Activated CD4-positive, alpha-beta memory T cell treated with anti-CD3 and anti-CD28 coated beads for 36 hours (primary cell): Measurements from ENCODE around the gene SLC7A7. TPM values are rescaled to one million over a fixed set of nuclear protein-coding genes. Genes with fewer than 3 reads are reported as not detected.
"Not testable (repeated sequence)": the region's sequence is repeated elsewhere in the genome, so short reads cannot be mapped to it uniquely, and the experiment has no call there.

Source experiments
- CTCF ChIA-PET: fragments of 350-600 bp; sonication (Branson Sonifier 250); formaldehyde crosslinking; loops from one replicate; lab custom pipeline; 2021; ENCODE audit warnings: antibody characterized with exemption, inconsistent platforms; lab: Charles Lee
- POLR2A ChIA-PET: fragments of 350-600 bp; sonication (Branson Sonifier 250); formaldehyde crosslinking; loops from one replicate; lab custom pipeline; 2021; ENCODE audit warnings: antibody characterized with exemption; lab: Charles Lee
- DNase-seq: peaks from one replicate; pipeline ENCODE4 v3.0.0-alpha.2; 2020
- H3K27ac Mint-ChIP-seq: one replicate; pipeline ENCODE4 v1.8.0; 2021; ENCODE audit warnings: mixed read lengths
- H3K27me3 Mint-ChIP-seq: one replicate; pipeline ENCODE4 v1.8.0; 2021; ENCODE audit warnings: mixed read lengths
- H3K36me3 Mint-ChIP-seq: one replicate; pipeline ENCODE4 v1.8.0; 2021; ENCODE audit warnings: mixed read lengths
- H3K4me1 Mint-ChIP-seq: one replicate; pipeline ENCODE4 v1.8.0; 2021; ENCODE audit warnings: low read depth, mixed read lengths
- H3K4me3 Mint-ChIP-seq: one replicate; pipeline ENCODE4 v1.8.0; 2021; ENCODE audit warnings: mild to moderate bottlenecking, mixed read lengths
- H3K9me3 Mint-ChIP-seq: one replicate; pipeline ENCODE4 v1.8.0; 2021; ENCODE audit warnings: mixed read lengths
- intact Hi-C: fragments of 100-400 bp; cut with micrococcal nuclease; formaldehyde crosslinking; loops from one replicate; pipeline ENCODE4 v1.15.1; 2023
- total RNA-seq, 2 experiments: library from RNA; stranded (reverse); gene quantifications; one replicate each; pipeline ENCODE4 v1.2.3, GENCODE V29; 2021

Gene SLC7A7
- total RNA-seq, 2 experiments from 2014 or later: 0.10 to 0.34 TPM

DNA sequence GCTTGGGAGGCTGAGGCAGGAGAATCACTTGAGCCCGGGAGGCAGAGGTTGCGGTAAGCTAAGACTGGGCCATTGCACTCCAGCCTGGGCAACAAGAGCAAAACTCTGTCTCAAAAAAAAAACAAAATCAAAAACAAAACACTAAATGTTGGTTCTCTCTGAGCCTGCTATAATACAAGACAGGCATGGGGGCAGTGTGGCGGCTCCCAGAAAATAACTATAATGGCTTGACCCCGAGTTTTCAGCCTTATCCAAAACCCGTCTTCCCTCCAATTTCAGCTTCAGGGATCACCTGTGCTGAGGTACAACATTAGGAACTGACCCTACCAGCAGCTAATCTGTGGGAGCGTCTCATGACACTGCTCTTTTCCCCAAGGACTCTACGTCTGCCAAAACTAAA lies 862 bp downstream of the SLC7A7 start:
- no peaks in the 10 kb centered on the region for H3K9me3 Mint-ChIP-seq
- no peaks in the 10 kb centered on the region for H3K36me3 Mint-ChIP-seq
- POLR2A ChIA-PET: no interaction called here
- CTCF ChIA-PET: interaction anchor here (0.7 to 1.5 kb wide), 3 partner anchors 39 to 244 kb away, joined by 3 to 5 read pairs (median 4); no protein-coding TSS in a partner anchor
- intact Hi-C loops: no loop called here
- no peak overlapping the region for H3K4me3 Mint-ChIP-seq
- no peak overlapping the region for H3K27ac Mint-ChIP-seq
- H3K27me3 Mint-ChIP-seq: peaks cover 4% of the 10 kb centered on the region
- peaks cover 14% of the 10 kb centered on the region for H3K4me1 Mint-ChIP-seq
- no peak for DNase-seq

DNA sequence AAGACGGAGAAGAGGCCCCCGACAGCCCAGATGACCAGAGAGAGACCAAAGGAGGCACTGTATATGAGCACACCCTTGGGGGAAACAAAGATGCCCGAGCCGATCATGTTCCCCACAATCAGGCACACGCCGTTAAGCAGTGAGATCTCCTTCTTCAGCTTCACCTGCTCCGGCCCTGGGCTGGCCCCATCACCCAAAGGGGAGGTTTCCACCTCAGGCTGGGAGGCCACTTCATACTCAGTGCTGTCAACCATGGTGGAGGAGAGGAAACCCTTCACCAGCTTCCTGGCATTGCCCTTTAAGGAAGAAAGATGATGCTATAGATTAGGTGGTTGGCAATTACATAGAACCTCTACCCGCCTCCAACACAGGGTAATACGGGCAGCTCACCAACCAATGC lies 2.1 kb downstream of the SLC7A7 start:
- Mint-ChIP-seq H3K9me3 (no peaks in the 10 kb centered on the region), H3K36me3 (no peaks in the 10 kb centered on the region), H3K27ac (no peak overlapping the region), H3K4me3 (no peak overlapping the region), H3K4me1 (peaks cover 8% of the 10 kb centered on the region), H3K27me3 (no peaks in the 10 kb centered on the region)
- intact Hi-C loops: no loop called here
- no peak for DNase-seq
- POLR2A ChIA-PET: no interaction called here
- CTCF ChIA-PET: interaction anchor here (1.4 kb wide), 1 partner anchor 243 kb away, joined by 4 read pairs; no protein-coding TSS in a partner anchor

DNA sequence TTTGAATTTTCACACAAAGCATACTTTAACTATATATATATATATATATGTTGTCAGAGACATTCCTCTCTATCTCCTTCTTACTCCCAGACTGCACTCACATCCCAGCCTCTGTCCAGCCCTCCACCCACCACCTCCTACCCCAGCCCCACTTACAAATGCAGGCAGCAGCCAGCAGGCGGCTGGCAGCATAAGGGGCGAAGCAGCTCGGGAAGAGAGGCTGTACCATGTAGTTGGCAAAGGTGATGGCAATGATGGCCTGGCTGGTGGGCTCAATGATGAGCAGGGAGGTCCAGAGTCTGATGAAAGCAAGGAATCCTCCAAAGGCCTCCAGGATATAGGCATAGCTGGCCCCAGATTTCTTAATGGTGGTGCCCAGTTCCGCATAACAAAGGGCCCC lies 2.5 kb downstream of the SLC7A7 start:
- Mint-ChIP-seq H3K27me3 (no peaks in the 10 kb centered on the region), H3K27ac (no peak overlapping the region), H3K4me1 (peaks cover 8% of the 10 kb centered on the region), H3K9me3 (no peaks in the 10 kb centered on the region), H3K4me3 (no peak overlapping the region), H3K36me3 (no peaks in the 10 kb centered on the region)
- intact Hi-C loops: no loop called here
- ChIA-PET POLR2A (no interaction called here), CTCF (interaction anchor here (1.4 kb wide), 1 partner anchor 242 kb away, joined by 4 read pairs; no protein-coding TSS in a partner anchor)
- no peak for DNase-seq

DNA sequence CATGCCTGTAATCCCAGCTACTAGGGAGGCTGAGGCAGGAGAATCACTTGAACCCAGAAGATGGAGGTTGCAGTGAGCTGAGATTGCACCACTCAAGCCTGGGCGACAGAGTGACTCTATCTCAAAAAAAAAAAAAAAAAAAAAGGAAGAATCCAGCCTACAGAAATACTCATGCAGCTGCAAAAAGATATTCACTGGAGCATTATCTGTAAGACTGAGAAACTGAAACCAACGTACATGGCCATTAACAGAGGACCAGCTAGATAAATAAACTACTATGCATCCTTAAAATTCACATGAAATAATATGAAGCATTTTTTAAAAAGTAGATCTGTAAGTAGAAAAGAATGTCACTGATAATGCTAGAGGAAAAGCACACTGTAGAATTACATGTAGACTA lies 3.5 kb downstream of the SLC7A7 start:
- ChIA-PET POLR2A (no interaction called here), CTCF (interaction anchor here (0.7 to 1.0 kb wide), 3 partner anchors 11 to 589 kb away, joined by 4 to 5 read pairs (median 4); no protein-coding TSS in a partner anchor)
- H3K27ac Mint-ChIP-seq: no peak overlapping the region
- DNase-seq: no peak
- H3K4me1 Mint-ChIP-seq: peaks cover 8% of the 10 kb centered on the region
- no peaks in the 10 kb centered on the region for H3K27me3 Mint-ChIP-seq
- no peak overlapping the region for H3K4me3 Mint-ChIP-seq
- intact Hi-C loops: no loop called here
- H3K9me3 Mint-ChIP-seq: no peaks in the 10 kb centered on the region
- H3K36me3 Mint-ChIP-seq: no peaks in the 10 kb centered on the region

DNA sequence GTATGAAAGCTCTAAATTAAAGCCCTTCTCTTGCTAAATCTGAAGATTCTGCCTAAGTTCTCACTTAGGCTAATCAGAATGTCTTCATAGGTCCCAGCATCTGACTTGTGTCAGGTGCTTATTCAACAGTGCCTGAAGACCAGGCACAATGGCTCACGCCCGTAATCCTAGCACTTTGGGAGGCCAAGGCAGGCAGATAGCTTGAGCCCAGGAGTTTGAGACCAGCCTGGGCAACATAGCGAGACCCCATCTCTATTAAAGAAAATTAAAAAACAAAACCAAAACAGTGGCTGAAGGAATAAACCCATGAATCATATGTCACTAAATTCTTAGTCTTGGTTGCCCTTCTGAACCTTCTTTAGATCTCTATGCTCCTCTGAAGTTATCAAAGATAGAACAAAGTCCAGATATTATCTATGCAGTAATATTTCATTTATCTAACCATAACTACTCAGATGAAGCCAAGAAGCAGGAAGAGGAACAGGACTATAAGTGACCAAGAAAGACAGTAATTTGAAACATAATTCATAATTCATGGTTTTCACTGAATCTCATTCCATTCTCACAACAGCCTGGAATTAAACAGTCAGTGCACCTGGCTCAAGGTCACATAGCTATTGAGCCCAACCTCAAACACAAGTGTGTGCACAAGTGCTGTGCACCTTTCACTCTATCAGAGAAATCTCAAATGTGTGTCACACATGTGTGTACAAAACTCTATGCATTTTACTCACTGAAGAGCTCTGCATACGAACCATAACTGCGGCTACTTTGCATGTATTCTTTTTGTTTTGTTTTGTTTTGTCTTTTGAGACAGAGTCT lies 6.6 kb downstream of the SLC7A7 start:
- ChIA-PET POLR2A (no interaction called here), CTCF (interaction anchor here (1.2 to 1.6 kb wide), 2 partner anchors 11 to 238 kb away, joined by 4 read pairs; no protein-coding TSS in a partner anchor)
- intact Hi-C loops: no loop called here
- no peak for DNase-seq
- H3K9me3 Mint-ChIP-seq: no peaks in the 10 kb centered on the region
- H3K27ac Mint-ChIP-seq: no peak overlapping the region
- no peak overlapping the region for H3K4me3 Mint-ChIP-seq
- peaks cover 6% of the 10 kb centered on the region for H3K27me3 Mint-ChIP-seq
- no peaks in the 10 kb centered on the region for H3K36me3 Mint-ChIP-seq
- peaks cover 3% of the 10 kb centered on the region for H3K4me1 Mint-ChIP-seq

DNA sequence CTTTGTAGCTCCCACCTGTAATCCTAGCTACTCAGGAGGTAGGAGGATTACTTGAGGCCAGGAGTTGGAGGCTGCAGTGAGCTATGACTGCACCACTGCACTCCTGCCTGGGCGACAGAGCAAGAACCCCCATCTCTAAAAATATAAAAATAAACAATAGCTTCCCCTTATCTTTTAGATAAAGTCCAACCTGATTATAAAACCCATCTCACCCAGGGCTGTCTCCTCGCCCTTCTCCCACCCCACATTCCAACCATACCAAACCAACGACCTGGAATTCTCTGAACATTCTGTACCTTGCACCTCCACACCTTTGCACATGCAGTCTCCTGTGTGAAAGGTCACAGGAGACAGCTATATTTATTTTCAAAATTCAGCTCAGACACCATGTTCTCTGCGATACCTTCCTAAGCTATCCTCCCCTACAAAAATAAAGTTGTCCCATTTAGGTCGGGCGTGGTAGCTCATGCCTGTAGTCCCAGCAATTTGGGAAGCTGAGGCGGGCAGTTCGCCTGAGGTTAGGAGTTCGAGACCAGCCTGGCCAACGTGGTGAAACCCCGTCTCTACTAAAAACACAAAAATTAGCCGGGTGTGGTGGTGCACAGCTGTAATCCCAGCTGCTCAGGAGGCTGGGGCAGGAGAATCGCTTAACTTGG lies 7.7 kb downstream of the SLC7A7 start:
- H3K27ac Mint-ChIP-seq: no peak overlapping the region
- H3K9me3 Mint-ChIP-seq: no peaks in the 10 kb centered on the region
- ChIA-PET POLR2A (interaction anchor here (0.6 kb wide), 1 partner anchor 86 kb away, joined by 3 read pairs; no protein-coding TSS in a partner anchor), CTCF (no interaction called here)
- intact Hi-C loops: no loop called here
- H3K36me3 Mint-ChIP-seq: no peaks in the 10 kb centered on the region
- no peak for DNase-seq
- peaks cover 8% of the 10 kb centered on the region for H3K27me3 Mint-ChIP-seq
- H3K4me3 Mint-ChIP-seq: no peak overlapping the region
- peaks cover 3% of the 10 kb centered on the region for H3K4me1 Mint-ChIP-seq

DNA sequence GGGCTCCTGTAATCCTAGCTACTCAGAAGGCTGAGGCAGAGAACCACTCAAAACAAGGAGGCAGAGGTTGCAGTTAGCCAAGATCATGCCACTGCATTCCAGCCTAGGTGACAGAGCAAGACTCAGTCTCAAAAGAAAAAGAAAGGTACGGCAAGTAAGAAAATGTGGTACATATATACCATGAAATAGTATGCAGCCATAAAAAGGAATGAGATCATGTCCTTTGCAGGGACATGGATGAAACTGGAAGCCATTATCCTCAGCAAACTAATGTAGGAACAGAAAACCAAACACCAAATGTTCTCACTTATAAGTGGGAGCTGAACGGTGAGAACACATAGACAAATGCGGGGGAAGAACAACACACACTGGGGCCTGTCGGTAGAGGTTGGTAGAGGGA lies 10.0 kb downstream of the SLC7A7 start:
- H3K4me3 Mint-ChIP-seq, H3K27ac Mint-ChIP-seq, H3K9me3 Mint-ChIP-seq, POLR2A ChIA-PET, H3K4me1 Mint-ChIP-seq, DNase-seq, H3K36me3 Mint-ChIP-seq, intact Hi-C loops: not testable (repeated sequence)
- CTCF ChIA-PET: interaction anchor here (0.6 to 1.4 kb wide), 2 partner anchors 18 to 489 kb away, joined by 3 to 5 read pairs; no protein-coding TSS in a partner anchor
- H3K27me3 Mint-ChIP-seq: peaks cover 17% of the 10 kb centered on the region

DNA sequence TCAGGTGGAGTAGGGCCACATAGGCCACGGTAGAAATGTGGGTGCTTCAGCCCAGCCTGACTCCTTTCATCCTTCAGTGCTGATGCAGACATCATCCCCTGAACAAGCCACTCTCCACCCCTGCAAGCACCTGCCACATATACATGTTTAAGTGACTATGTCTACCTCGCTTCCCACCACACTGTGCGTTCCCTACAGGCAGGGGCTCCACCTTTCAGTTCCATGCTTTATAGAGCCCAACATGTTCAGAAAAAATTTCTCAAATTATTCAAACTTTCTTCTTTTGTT lies 11.6 kb downstream of the SLC7A7 start:
- no peaks in the 10 kb centered on the region for H3K9me3 Mint-ChIP-seq
- no peak overlapping the region for H3K4me3 Mint-ChIP-seq
- ChIA-PET CTCF (interaction anchor here (0.6 to 0.9 kb wide), 2 partner anchors 10 to 883 kb away, joined by 3 to 5 read pairs; no protein-coding TSS in a partner anchor), POLR2A (no interaction called here)
- DNase-seq: no peak
- peaks cover 28% of the 10 kb centered on the region for H3K27me3 Mint-ChIP-seq
- intact Hi-C loops: no loop called here
- H3K36me3 Mint-ChIP-seq: no peaks in the 10 kb centered on the region
- no peaks in the 10 kb centered on the region for H3K4me1 Mint-ChIP-seq
- H3K27ac Mint-ChIP-seq: no peak overlapping the region

DNA sequence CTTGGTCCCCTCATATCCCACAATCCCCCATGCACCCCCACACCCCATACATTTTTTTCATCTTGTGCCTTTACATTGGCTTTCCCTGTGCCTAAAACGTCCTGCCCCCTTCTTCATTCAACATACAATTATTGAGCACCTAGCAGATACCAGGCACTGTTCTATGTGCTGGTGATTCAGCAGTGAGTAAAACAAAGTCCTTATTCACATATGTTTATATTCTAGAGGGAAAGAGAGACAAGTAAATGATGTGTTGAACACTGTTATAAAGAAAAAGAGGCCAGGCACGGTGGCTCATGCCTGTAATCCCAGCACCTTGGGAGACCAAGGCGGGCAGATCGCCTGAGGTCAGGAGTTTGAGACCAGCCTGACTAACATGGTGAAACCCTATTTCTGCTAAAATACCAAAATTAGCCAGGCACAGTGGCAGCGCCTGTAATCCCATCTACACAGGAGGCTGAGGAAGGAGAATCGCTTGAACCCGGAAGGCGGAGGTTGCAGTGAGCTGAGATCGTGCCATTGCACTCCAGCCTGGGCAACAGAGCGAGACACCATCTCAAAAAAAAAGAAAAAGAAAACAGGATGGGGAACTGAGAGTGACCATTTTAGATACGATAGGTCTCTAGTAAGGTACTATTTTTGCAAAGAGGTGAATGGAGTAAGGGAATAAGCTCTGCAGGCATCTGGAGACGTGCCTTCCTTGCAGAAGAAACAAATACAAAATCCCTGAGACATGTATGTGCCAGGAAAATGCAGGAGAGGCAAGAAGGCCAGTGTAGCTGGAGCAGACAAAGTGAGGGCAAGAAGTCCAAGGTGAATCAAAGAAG lies 12.2 kb downstream of the SLC7A7 start:
- H3K4me1 Mint-ChIP-seq: no peaks in the 10 kb centered on the region
- peaks cover 28% of the 10 kb centered on the region for H3K27me3 Mint-ChIP-seq
- H3K27ac Mint-ChIP-seq: no peak overlapping the region
- CTCF ChIA-PET: interaction anchor here (0.6 to 0.9 kb wide), 2 partner anchors 10 to 882 kb away, joined by 3 to 5 read pairs; no protein-coding TSS in a partner anchor
- H3K4me3 Mint-ChIP-seq: no peak overlapping the region
- H3K9me3 Mint-ChIP-seq: no peaks in the 10 kb centered on the region
- POLR2A ChIA-PET: no interaction called here
- DNase-seq: no peak
- intact Hi-C loops: no loop called here
- H3K36me3 Mint-ChIP-seq: no peaks in the 10 kb centered on the region

DNA sequence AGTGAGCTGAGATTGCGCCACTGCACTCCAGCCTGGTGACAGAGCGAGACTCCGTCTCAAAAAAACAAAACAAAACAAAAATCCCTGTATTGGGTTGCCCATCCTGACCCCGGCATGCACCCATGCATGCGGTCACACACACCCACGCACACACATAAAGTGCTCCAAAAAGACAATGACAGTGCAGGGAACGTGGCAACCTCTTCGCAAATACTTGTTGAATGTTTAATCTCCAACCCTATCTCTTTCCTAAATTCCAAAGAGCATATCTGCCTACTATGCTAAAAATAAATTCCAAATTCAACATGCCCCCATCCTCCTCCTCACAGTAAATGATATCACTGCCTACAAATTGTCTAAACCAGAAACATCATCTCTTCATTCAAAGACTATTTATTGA lies 13.5 kb downstream of the SLC7A7 start:
- Mint-ChIP-seq H3K36me3 (no peaks in the 10 kb centered on the region), H3K4me3 (no peak overlapping the region), H3K27me3 (peaks cover 28% of the 10 kb centered on the region), H3K27ac (no peak overlapping the region), H3K4me1 (no peaks in the 10 kb centered on the region), H3K9me3 (no peaks in the 10 kb centered on the region)
- no peak for DNase-seq
- ChIA-PET CTCF (no interaction called here), POLR2A (no interaction called here)
- intact Hi-C loops: no loop called here

DNA sequence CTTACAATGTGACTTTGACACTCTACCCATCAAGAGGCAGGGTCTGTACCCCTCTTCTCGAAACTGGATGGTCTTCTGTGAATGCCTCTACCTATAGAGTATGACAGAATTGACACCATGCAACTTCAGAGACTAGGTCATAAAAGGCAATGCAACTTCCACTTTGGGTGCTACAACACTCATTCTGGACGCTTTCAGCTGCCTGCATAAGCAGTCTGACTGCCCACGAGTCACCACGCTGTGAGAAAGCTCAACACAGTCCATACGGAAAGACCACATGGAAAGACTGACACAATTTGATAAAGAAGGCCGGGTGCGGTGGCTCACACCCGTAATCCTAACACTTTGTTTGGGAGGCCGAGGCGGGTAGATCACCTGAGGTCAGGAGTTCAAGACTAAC lies 14.9 kb downstream of the SLC7A7 start:
- Mint-ChIP-seq H3K27me3 (peaks cover 29% of the 10 kb centered on the region), H3K4me3 (no peak overlapping the region), H3K36me3 (no peaks in the 10 kb centered on the region), H3K27ac (no peak overlapping the region), H3K4me1 (no peaks in the 10 kb centered on the region), H3K9me3 (no peaks in the 10 kb centered on the region)
- DNase-seq: no peak
- CTCF ChIA-PET: no interaction called here
- POLR2A ChIA-PET: interaction anchor here (0.6 kb wide), 1 partner anchor 28 kb away, joined by 5 read pairs; no protein-coding TSS in a partner anchor
- intact Hi-C loops: no loop called here

DNA sequence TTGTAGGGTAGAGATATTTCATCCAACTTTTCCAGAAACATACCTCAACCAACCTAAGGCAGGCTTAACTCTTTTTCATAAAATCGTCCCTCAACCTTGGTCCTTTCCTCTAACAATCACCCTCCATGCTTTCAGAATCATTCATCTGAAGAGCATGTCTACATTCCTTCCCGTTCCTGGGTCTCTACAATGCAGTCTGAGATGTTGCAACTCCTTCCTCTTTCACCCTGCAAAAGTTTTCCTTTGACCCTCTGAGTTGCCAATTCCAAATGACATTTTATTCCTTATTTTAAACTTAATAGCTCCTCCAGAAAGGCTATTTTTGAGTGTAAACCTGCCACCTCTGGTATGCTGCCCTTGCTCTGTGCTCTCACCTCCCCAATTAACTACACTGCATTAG lies 16.7 kb downstream of the SLC7A7 start:
- H3K36me3 Mint-ChIP-seq: no peaks in the 10 kb centered on the region
- POLR2A ChIA-PET: no interaction called here
- peaks cover 25% of the 10 kb centered on the region for H3K27me3 Mint-ChIP-seq

More for the DNA sequence above, 16.7 kb downstream of the SLC7A7 start:
- CTCF ChIA-PET: no interaction called here
- no peaks in the 10 kb centered on the region for H3K9me3 Mint-ChIP-seq
- intact Hi-C loops: no loop called here
- DNase-seq: no peak
- no peak overlapping the region for H3K27ac Mint-ChIP-seq
- H3K4me1 Mint-ChIP-seq: no peaks in the 10 kb centered on the region
- no peak overlapping the region for H3K4me3 Mint-ChIP-seq
